HepG2 (cell line): ENCODE data around the gene RIPOR3. TPM values are rescaled to one million over a fixed set of nuclear protein-coding genes. Genes with fewer than 3 reads are reported as not detected.
A peak's percentile ranks its signal among the peaks of the same experiment; 100 is the strongest.

Experiments
- DMTF1 ChIP-seq: sonication (generic); formaldehyde crosslinking; IDR thresholded peaks from 2 replicates; pipeline ENCODE4 v1.4.0; 2020; ENCODE audit warnings: mild to moderate bottlenecking, missing genetic modification reagents
- FOXC1 ChIP-seq: sonication (generic); formaldehyde crosslinking; IDR thresholded peaks from 2 replicates; pipeline ENCODE4 v1.8.0; 2022; ENCODE audit warnings: mild to moderate bottlenecking, missing genetic modification reagents, borderline replicate concordance
- HNF4A ChIP-seq: sonication (generic); formaldehyde crosslinking; IDR thresholded peaks from 2 replicates; pipeline ENCODE4 v1.4.0; 2020; ENCODE audit warnings: missing genetic modification reagents
- NFKBIZ ChIP-seq: IDR thresholded peaks from 2 replicates; pipeline ENCODE4 v1.6.1; 2018; ENCODE audit warnings: missing genetic modification reagents, missing compliant biosample characterization
- TFE3 ChIP-seq: IDR thresholded peaks from 2 replicates; pipeline ENCODE4 v1.6.1; 2016
- ZNF883 ChIP-seq: sonication (generic); formaldehyde crosslinking; IDR thresholded peaks from 2 replicates; pipeline ENCODE4 v1.5.1; 2020; ENCODE audit warnings: mild to moderate bottlenecking, missing genetic modification reagents; ENCODE audit errors: not compliant biosample characterization
- polyA plus RNA-seq, 8 experiments: library from polyadenylated mRNA; depleted of rRNA in 3 of 8; stranded (reverse) in 7 of 8; unstranded in 1 of 8; fragments of >200 nt; fragmentation: Illumina TruSeq in 4 of 8; extraction: Trizol in 4 of 8; gene quantifications; 2 replicates each; pipeline versions ENCODE4 v1.2.1 to v1.2.3, GENCODE V29; 2011 to 2016; ENCODE audit warnings: low read depth in 4 of 8, missing spikeins in 1 of 8, mixed read lengths in 1 of 8; ENCODE audit not compliant: insufficient read depth in 1 of 8
- total RNA-seq, 5 experiments: library from RNA; depleted of rRNA; stranded (reverse); fragments of >200 nt; fragmentation: Illumina TruSeq; extraction: Trizol; gene quantifications; 2 replicates each; pipeline ENCODE4 v1.2.3, GENCODE V29; 2016; ENCODE audit warnings: low read depth in 1 of 5
- TF ChIP-seq, protein P1 (sequence below), 2 experiments: fragments of 450-650 bp in 1 of 2; sonication (generic) in 1 of 2; formaldehyde crosslinking in 1 of 2; IDR thresholded peaks; 2 replicates each; pipeline versions ENCODE4 v1.6.1 to v1.8.0; 2016 to 2022; ENCODE audit warnings: antibody characterized with exemption in 1 of 2, mild to moderate bottlenecking in 1 of 2, missing genetic modification reagents in 1 of 2
- TF ChIP-seq, protein P2 (sequence below): sonication (generic); formaldehyde crosslinking; IDR thresholded peaks from 2 replicates; pipeline ENCODE4 v1.4.0; 2020; ENCODE audit warnings: missing genetic modification reagents

The RIPOR3 gene
- total and polyA plus RNA-seq, 2 of the 13 experiments (the other 11 are each of a cell fraction or from before 2014, with no cell fraction given): 0.18 TPM; not detected in 1

DNA sequence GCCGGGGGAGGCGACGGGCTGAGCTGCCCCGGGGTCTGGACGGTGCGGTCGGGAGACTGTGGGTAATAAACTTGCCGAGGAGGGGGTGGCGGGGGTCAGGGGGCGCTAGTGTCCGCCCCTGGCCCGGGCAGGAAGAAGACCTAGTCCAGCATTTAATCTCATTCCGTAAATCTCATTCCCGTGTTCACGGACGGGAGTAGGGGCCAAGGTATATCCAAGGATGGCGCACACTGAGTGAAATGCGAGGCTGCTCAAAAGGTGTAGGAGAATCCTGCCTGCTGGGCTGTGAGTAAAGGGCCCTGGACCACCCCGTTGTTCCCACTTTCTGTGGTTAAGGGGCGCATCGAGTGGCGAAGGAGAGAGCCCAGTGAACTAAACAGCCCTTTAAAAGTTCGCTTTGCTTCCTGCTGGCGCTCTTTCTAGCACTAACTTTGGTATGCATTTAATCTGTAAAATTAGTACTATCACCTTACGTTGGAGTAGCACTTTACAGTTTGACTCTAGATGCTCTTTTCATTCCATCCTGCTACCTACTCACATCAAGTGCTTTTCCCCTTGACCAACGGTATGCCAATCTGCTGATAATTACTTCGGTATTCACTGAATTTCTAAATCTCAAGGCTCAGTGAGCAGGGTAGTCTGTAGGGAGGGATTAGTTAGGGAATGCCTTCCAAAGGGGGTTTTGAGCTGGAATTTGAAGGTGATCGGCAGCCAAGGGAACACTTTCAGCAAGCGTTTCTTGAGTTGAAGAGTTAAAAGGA lies 40.8 kb upstream of the RIPOR3 start (continued):
- no peak for TF ChIP-seq HNF4A (CRISPR knock-in tag)
- TF ChIP-seq, protein P1, sequence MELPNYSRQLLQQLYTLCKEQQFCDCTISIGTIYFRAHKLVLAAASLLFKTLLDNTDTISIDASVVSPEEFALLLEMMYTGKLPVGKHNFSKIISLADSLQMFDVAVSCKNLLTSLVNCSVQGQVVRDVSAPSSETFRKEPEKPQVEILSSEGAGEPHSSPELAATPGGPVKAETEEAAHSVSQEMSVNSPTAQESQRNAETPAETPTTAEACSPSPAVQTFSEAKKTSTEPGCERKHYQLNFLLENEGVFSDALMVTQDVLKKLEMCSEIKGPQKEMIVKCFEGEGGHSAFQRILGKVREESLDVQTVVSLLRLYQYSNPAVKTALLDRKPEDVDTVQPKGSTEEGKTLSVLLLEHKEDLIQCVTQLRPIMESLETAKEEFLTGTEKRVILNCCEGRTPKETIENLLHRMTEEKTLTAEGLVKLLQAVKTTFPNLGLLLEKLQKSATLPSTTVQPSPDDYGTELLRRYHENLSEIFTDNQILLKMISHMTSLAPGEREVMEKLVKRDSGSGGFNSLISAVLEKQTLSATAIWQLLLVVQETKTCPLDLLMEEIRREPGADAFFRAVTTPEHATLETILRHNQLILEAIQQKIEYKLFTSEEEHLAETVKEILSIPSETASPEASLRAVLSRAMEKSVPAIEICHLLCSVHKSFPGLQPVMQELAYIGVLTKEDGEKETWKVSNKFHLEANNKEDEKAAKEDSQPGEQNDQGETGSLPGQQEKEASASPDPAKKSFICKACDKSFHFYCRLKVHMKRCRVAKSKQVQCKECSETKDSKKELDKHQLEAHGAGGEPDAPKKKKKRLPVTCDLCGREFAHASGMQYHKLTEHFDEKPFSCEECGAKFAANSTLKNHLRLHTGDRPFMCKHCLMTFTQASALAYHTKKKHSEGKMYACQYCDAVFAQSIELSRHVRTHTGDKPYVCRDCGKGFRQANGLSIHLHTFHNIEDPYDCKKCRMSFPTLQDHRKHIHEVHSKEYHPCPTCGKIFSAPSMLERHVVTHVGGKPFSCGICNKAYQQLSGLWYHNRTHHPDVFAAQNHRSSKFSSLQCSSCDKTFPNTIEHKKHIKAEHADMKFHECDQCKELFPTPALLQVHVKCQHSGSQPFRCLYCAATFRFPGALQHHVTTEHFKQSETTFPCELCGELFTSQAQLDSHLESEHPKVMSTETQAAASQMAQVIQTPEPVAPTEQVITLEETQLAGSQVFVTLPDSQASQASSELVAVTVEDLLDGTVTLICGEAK (IDR thresholded peaks at IDR 0.05): no peak
- TF ChIP-seq, protein P1 (CRISPR knock-in tag; IDR thresholded peaks at IDR 0.05): no peak
- TF ChIP-seq NFKBIZ: no peak
- TF ChIP-seq, protein P2, sequence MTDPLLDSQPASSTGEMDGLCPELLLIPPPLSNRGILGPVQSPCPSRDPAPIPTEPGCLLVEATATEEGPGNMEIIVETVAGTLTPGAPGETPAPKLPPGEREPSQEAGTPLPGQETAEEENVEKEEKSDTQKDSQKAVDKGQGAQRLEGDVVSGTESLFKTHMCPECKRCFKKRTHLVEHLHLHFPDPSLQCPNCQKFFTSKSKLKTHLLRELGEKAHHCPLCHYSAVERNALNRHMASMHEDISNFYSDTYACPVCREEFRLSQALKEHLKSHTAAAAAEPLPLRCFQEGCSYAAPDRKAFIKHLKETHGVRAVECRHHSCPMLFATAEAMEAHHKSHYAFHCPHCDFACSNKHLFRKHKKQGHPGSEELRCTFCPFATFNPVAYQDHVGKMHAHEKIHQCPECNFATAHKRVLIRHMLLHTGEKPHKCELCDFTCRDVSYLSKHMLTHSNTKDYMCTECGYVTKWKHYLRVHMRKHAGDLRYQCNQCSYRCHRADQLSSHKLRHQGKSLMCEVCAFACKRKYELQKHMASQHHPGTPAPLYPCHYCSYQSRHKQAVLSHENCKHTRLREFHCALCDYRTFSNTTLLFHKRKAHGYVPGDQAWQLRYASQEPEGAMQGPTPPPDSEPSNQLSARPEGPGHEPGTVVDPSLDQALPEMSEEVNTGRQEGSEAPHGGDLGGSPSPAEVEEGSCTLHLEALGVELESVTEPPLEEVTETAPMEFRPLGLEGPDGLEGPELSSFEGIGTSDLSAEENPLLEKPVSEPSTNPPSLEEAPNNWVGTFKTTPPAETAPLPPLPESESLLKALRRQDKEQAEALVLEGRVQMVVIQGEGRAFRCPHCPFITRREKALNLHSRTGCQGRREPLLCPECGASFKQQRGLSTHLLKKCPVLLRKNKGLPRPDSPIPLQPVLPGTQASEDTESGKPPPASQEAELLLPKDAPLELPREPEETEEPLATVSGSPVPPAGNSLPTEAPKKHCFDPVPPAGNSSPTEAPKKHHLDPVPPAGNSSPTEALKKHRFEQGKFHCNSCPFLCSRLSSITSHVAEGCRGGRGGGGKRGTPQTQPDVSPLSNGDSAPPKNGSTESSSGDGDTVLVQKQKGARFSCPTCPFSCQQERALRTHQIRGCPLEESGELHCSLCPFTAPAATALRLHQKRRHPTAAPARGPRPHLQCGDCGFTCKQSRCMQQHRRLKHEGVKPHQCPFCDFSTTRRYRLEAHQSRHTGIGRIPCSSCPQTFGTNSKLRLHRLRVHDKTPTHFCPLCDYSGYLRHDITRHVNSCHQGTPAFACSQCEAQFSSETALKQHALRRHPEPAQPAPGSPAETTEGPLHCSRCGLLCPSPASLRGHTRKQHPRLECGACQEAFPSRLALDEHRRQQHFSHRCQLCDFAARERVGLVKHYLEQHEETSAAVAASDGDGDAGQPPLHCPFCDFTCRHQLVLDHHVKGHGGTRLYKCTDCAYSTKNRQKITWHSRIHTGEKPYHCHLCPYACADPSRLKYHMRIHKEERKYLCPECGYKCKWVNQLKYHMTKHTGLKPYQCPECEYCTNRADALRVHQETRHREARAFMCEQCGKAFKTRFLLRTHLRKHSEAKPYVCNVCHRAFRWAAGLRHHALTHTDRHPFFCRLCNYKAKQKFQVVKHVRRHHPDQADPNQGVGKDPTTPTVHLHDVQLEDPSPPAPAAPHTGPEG (CRISPR knock-in tag): 0 out of 2 replicates have a peak, but pooled peaks have one; percentile 27
- no peak for TF ChIP-seq FOXC1 (CRISPR knock-in tag)
- TF ChIP-seq TFE3 (CRISPR knock-in tag): peak; percentile 37; the same call in 1 of the 2 replicates
- TF ChIP-seq DMTF1 (CRISPR knock-in tag): no peak
- no peak for TF ChIP-seq ZNF883 (CRISPR knock-in tag)
